ENCODE measurements around the gene RPL31. TPM values are rescaled to one million over a fixed set of nuclear protein-coding genes. Genes with fewer than 3 reads are reported as not detected.
A peak's percentile ranks its signal among the peaks of the same experiment; 100 is the strongest.

RPL31 gene
- total RNA-seq, 1 experiment from 2014 or later: 682 TPM

GRCh38 chr2:101052147-101052546 is 50.1 kb downstream of the RPL31 start:
- H3K27ac ChIP-seq (ENCODE audit: low read length): peak overlapping the region; percentile 15; the same call in 1 of the 2 replicates
- no peak for ATAC-seq
- H3K36me3 ChIP-seq (ENCODE audit: control insufficient read depth, insufficient read depth, low read length): peaks cover 39% of the 10 kb centered on the region
- DNase-seq (ENCODE audit: low read depth, low spot score): no peak
- ChIA-PET POLR2A (interaction anchor here (0.6 kb wide), 1 partner anchor 129 kb away, joined by 6 read pairs; no protein-coding TSS in a partner anchor), CTCF (no interaction called here)
- BruUV-seq (replicated peaks): no TSS peak
- in situ Hi-C loops (cut with HindIII; ENCODE audit: low pct_unique_long_range_greater_than_20kb, low sequenced_read_pairs) (no loop called here), intact Hi-C loops (cut with micrococcal nuclease; ENCODE audit: unreplicated experiment) (no loop called here)
- no peaks in the 10 kb centered on the region for H3K9me3 ChIP-seq (ENCODE audit: control insufficient read depth, insufficient read depth, low read depth, low read length)
- H3K27me3 ChIP-seq (ENCODE audit: control insufficient read depth, insufficient read depth, low read length): no peaks in the 10 kb centered on the region
- no peak overlapping the region for H3K4me3 ChIP-seq (ENCODE audit: low read depth in 2 of 2, low read length in 2 of 2)
- H3K4me1 ChIP-seq (ENCODE audit: control insufficient read depth, insufficient read depth, low read length): peaks cover 14% of the 10 kb centered on the region
- TF ChIP-seq CTCF (IDR thresholded peaks at IDR 0.05) (no peak), REST (IDR thresholded peaks at IDR 0.05; ENCODE audit: insufficient read depth in 1 of 2, low read depth in 2 of 2, low read length in 1 of 2) (no peak), TCF7L2 (IDR thresholded peaks at IDR 0.05; ENCODE audit: low read depth, low read length) (no peak), POLR2AphosphoS5 (IDR thresholded peaks at IDR 0.05; ENCODE audit: low read depth, low read length) (no peak), SIN3A (IDR thresholded peaks at IDR 0.05; ENCODE audit: borderline replicate concordance, insufficient read depth, low read depth, low read length) (no peak)

- CTCF ChIA-PET: no interaction called here
- no peaks in the 10 kb centered on the region for H3K9me3 ChIP-seq (ENCODE audit: control insufficient read depth, insufficient read depth, low read depth, low read length)
- H3K36me3 ChIP-seq (ENCODE audit: control insufficient read depth, insufficient read depth, low read length): peaks cover 39% of the 10 kb centered on the region
- DNase-seq (ENCODE audit: low read depth, low spot score) (no peak), ATAC-seq (no peak)
- intact Hi-C loops (cut with micrococcal nuclease; ENCODE audit: unreplicated experiment): no loop called here
- BruUV-seq (replicated peaks): no TSS peak
- in situ Hi-C loops (cut with HindIII; ENCODE audit: low pct_unique_long_range_greater_than_20kb, low sequenced_read_pairs): no loop called here
- POLR2A ChIA-PET: no interaction called here
- H3K4me3 ChIP-seq (ENCODE audit: low read depth in 2 of 2, low read length in 2 of 2): no peak overlapping the region
- H3K4me1 ChIP-seq (ENCODE audit: control insufficient read depth, insufficient read depth, low read length): peaks cover 9% of the 10 kb centered on the region; the same call in 1 of the 2 replicates
- H3K27me3 ChIP-seq (ENCODE audit: control insufficient read depth, insufficient read depth, low read length): no peaks in the 10 kb centered on the region
- TF ChIP-seq REST (IDR thresholded peaks at IDR 0.05; ENCODE audit: insufficient read depth in 1 of 2, low read depth in 2 of 2, low read length in 1 of 2): no peak
- no peak for TF ChIP-seq CTCF (IDR thresholded peaks at IDR 0.05)
- TF ChIP-seq SIN3A (IDR thresholded peaks at IDR 0.05; ENCODE audit: borderline replicate concordance, insufficient read depth, low read depth, low read length): no peak
- TF ChIP-seq TCF7L2 (IDR thresholded peaks at IDR 0.05; ENCODE audit: low read depth, low read length): no peak
- TF ChIP-seq POLR2AphosphoS5 (IDR thresholded peaks at IDR 0.05; ENCODE audit: low read depth, low read length): no peak
- peak overlapping the region; percentile 40 for H3K27ac ChIP-seq (ENCODE audit: low read length)
Observed at GRCh38 chr2:101053117-101053516, 51.0 kb downstream of the RPL31 start.

Measured in Panc1 (cell line).